Bronchial epithelial cell (primary cell): ENCODE measurements around the gene MARCO. TPM values are rescaled to one million over a fixed set of nuclear protein-coding genes. Genes with fewer than 3 reads are reported as not detected.

ENCODE experiments used
- DNase-seq: peaks from one replicate; pipeline ENCODE4 v3.0.0-alpha.2; 2010; ENCODE audit warnings: low read depth
- FAIRE-seq: peaks from 2 replicates; lab custom pipeline; 2011; peaks lifted over from hg19 to GRCh38; lab: Jason Lieb, UNC
- H3K27me3 ChIP-seq: 2 replicates; pipeline ENCODE4 v1.5.1; 2011; ENCODE audit warnings: low read length; ENCODE audit not compliant: control insufficient read depth, insufficient read depth
- H3K36me3 ChIP-seq: 2 replicates; pipeline ENCODE4 v1.5.1; 2011; ENCODE audit warnings: low read length; ENCODE audit not compliant: control insufficient read depth, insufficient read depth
- H3K4me3 ChIP-seq: 2 replicates; pipeline ENCODE4 v1.5.1; 2011; ENCODE audit warnings: mild to moderate bottlenecking, low read depth, low read length, control low read depth
- total RNA-seq: library from RNA; depleted of rRNA; stranded (reverse); fragments of >200 nt; gene quantifications from 2 replicates; pipeline ENCODE4 v1.2.1, GENCODE V29; 2014
- TF ChIP-seq, protein P1 (sequence below): IDR thresholded peaks from 2 replicates; pipeline ENCODE4 v1.5.1; 2011; ENCODE audit warnings: mild to moderate bottlenecking, moderate library complexity, low read length, control low read depth, inconsistent platforms; ENCODE audit not compliant: insufficient read depth, severe bottlenecking

Gene MARCO
- total RNA-seq, 1 donor from 2014 or later = not detected

- H3K27me3 ChIP-seq = no peaks in the 10 kb centered on the region
- H3K4me3 ChIP-seq = no peak overlapping the region
- DNase-seq (peak; percentile 38), FAIRE-seq (no peak)
- H3K36me3 ChIP-seq = no peaks in the 10 kb centered on the region
- TF ChIP-seq, protein P1, sequence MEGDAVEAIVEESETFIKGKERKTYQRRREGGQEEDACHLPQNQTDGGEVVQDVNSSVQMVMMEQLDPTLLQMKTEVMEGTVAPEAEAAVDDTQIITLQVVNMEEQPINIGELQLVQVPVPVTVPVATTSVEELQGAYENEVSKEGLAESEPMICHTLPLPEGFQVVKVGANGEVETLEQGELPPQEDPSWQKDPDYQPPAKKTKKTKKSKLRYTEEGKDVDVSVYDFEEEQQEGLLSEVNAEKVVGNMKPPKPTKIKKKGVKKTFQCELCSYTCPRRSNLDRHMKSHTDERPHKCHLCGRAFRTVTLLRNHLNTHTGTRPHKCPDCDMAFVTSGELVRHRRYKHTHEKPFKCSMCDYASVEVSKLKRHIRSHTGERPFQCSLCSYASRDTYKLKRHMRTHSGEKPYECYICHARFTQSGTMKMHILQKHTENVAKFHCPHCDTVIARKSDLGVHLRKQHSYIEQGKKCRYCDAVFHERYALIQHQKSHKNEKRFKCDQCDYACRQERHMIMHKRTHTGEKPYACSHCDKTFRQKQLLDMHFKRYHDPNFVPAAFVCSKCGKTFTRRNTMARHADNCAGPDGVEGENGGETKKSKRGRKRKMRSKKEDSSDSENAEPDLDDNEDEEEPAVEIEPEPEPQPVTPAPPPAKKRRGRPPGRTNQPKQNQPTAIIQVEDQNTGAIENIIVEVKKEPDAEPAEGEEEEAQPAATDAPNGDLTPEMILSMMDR = no peak
Measured at GRCh38 chr2:118913131-118913802, 28.7 kb upstream of the MARCO start.

GRCh38 chr2:118913803-118914645 lies 28.0 kb upstream of the MARCO start:
- peak; percentile 62 for FAIRE-seq
- no peak overlapping the region for H3K4me3 ChIP-seq
- H3K36me3 ChIP-seq = no peaks in the 10 kb centered on the region
- TF ChIP-seq, protein P1 = no peak
- DNase-seq = peak; percentile 77
- no peaks in the 10 kb centered on the region for H3K27me3 ChIP-seq

GRCh38 chr2:118914721-118915453 lies 27.1 kb upstream of the MARCO start:
- H3K36me3 ChIP-seq = no peaks in the 10 kb centered on the region

GRCh38 chr2:118918017-118918416 lies 24.0 kb upstream of the MARCO start:
- DNase-seq = peak; percentile 2
- no peak for FAIRE-seq
- no peaks in the 10 kb centered on the region for H3K27me3 ChIP-seq
- no peak overlapping the region for H3K4me3 ChIP-seq
- no peaks in the 10 kb centered on the region for H3K36me3 ChIP-seq
- TF ChIP-seq, protein P1 = no peak

More at GRCh38 chr2:118914721-118915453, 27.1 kb upstream of the MARCO start:
- DNase-seq (no peak), FAIRE-seq (no peak)
- Histone ChIP-seq H3K27me3 (no peaks in the 10 kb centered on the region), H3K4me3 (no peak overlapping the region)
- TF ChIP-seq, protein P1 = no peak

GRCh38 chr2:118921646-118922045 lies 20.3 kb upstream of the MARCO start:
- H3K27me3 ChIP-seq = no peaks in the 10 kb centered on the region
- DNase-seq = no peak
- no peak overlapping the region for H3K4me3 ChIP-seq
- FAIRE-seq = no peak
- TF ChIP-seq, protein P1 = no peak
- no peaks in the 10 kb centered on the region for H3K36me3 ChIP-seq
